HG03558 (cell line): Measurements from ENCODE around the gene EML5.
"Not testable (repeated sequence)": the region's sequence is repeated elsewhere in the genome, so short reads cannot be mapped to it uniquely, and the experiment has no call there.

Experiments used
- ATAC-seq: cut with Tn5 transposase; IDR thresholded peaks from one replicate; pipeline ENCODE4 v1.9.1; 2021; ENCODE audit warnings: moderate number of reproducible peaks; ENCODE audit not compliant: unreplicated experiment; ENCODE audit errors: extremely low read depth

Gene EML5

DNA sequence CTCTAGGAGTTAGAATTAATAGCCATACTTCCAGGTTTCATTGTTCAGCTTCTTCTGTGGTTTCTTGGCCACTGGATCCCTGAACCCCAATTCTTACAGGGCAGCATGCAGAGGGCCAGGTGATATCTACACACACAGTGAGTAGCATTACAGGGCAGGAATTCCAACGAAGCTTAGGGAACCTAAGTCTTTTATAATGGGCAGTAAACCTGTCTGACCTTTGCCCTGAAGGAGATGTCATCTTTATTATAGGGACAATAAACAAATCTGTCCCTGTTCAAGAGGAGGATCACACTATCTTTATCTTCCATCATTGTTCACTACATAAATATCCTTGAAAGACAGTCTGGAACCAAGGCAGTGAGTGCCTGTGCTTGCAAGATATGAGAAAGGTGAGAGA, 11.7 kb upstream of the EML5 start:
- ATAC-seq: no peak

DNA sequence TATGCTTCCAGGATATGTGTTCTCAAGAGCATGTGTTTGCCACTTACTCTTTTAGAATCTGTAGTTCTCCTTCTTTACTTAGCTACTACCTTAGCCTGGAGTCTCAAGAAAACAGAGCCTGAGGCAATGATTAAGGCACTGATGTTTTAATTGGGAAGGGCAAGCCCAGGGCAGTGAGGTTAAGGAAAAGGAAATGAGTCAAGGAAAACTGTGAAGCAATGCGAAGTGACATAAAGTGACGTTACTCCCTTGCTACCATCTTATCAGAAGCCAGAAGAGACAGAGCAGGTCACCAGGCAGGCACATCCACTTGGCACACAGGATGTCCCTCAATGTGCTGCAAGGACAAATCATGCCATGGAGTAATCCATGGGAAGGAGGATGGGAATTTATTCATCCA, 11.3 kb upstream of the EML5 start:
- no peak for ATAC-seq

DNA sequence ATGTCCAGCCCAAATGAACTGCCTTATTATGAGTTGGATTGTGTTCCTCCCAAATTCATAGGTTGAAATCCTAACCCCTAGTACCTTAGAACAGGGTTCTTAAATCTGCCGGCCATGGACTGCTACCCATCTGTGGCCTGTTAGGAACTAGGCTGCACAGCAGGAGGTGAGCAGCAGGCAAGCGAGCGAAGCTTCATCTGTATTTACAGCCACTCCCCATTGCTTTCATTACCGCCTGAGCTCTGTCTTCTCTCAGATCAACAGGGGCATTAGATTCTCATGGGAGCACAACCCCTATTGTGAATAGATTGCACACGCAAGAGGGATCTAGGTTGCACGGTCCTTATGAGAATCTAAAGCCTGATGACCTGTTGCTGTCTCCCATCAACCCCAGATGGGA, 9.8 kb upstream of the EML5 start:
- no peak for ATAC-seq

DNA sequence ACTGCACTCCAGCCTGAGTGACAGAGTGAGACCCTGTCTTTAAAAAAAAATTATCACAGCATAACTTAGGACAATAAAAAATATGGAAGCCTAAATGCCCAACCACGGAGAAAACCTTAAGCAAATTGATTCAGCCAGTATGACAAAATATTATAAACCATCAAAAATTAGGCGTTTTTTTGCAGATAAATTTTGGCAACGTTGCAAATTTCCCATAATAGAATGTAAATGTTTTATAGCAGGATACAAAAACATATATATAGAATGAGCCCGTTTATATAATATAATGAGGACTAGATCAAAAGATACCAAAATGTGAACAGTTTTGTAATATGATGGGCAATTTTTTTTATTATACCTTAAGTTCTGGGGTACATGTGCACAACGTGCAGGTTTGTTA, 6.8 kb upstream of the EML5 start:
- no peak for ATAC-seq

DNA sequence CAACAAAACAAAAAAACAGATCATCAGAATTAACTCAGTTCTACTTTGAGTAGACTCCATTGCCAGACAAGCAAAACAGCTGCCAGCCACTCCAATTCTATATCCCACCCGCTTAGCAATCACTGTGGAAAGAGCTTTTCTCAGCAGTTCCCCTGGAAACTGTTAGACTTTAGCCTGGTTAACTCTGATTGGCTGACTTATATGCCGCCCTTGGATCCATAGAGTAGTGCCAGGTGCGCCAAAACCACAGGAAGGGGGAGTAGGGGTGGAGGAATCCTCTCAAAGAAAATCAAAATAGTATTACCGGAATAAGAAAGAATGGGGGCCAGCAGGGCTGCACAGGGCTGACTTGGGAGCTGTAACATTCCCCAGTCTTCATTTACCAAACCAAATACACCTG, 5.4 kb upstream of the EML5 start:
- no peak for ATAC-seq

DNA sequence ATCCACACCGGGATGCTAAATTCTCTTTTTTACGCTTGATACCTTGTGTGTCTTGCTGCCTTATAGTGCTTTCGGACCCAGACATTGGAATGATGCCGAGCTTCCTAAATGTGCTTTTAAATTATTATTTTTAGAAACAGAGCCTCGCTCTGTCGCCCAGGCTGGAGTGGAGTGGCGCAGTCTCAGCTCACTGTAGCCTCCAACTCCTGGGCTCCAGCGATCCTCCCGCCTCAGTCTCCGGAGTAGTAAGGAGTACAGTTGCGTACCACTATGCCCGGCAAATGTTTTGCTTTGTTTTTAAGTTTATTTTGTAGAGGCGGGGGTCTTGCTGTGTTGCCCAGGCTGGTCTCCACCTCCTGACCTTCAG, 489 bp upstream of the EML5 start:
- ATAC-seq: no peak

DNA sequence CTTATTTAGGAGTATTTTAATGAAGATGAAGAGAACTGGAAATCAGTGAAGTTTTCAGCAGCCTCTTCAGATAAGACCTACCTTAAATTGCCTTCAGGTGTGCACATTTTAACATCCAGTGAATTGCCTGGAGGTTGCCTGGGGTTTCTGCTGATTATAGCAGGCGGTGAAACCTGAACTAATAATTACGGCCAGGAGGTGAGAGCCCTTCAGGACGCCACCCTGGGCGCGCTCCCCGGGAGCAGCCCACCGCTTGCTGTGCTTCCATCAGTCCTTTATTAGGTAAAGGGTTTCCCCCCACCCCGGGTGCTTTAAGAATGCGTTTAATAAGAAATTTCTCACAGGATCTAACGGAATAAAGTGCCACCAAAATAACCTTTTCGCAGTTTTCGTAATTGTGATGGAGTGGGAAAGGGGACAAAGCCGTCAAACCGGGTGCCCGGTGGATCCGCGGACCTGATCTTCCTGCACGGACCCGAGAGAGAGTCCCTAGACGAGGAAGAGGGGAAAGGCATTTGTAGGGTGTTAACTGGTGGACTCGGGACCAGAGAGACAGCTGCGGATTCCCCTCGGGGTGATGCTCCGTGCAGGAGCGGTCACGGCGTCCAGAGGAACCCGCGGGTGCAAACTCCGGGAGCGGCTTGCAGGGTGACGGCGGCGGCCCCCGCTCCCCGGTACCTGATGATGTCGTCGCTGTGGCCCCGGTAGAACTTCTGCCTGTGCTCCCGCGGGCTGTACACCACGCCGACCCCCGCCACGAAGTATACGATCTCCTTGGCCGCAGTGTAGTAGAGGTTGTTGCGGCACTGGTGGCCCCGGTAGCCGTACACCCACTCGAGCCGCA, 902 bp downstream of the EML5 start:
- ATAC-seq: no peak

DNA sequence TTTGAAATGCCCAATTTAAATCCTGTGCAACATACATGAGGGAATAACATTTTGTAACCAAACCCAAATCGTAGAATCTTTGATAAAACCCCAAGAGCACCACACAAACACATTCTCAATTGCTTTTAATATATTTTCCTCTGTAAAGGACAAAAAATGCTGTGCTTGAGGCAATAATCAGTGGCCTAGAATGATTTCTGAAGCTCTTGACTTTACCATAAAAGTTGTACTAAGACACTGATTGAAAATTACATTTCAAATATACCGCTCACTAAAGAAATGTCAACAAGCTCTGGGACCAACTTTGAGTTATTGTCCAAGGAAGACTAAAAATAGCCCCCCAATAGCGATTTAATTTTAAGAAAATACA, 1.5 kb downstream of the EML5 start:
- ATAC-seq: no peak

DNA sequence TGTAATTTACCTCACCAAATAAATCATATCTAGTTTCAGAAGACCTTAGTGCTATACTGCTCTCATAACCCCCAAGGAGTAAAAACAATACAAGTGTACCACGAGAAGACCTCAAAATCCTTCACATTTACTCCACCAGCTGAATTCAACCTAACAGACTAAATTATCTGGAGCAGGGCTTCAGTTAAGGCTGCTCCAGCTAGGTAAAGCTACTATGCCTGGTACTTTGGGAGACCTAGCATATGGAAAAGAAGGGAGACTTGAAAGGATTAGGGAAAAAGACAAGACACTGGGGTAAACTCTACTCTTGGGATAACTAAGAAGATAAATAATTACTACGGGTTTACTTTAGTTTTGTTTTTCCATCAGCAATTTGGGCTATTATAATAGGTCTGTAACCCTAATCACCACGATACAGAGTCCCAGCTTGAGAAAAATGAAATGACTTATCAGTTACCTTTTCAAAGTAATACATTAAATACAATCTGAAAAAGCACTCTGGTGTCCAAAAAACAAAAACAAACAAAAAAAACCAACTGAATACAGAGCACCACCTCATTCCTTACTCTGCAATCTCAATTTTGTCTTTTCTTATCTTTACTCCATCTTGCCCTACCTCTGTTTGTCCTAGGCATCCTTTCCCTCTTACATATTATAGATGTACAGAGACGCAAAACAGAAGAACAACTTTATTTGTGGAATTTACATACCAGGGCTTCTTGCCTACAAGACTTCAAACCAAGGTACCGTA, 2.1 kb downstream of the EML5 start:
- ATAC-seq: no peak

DNA sequence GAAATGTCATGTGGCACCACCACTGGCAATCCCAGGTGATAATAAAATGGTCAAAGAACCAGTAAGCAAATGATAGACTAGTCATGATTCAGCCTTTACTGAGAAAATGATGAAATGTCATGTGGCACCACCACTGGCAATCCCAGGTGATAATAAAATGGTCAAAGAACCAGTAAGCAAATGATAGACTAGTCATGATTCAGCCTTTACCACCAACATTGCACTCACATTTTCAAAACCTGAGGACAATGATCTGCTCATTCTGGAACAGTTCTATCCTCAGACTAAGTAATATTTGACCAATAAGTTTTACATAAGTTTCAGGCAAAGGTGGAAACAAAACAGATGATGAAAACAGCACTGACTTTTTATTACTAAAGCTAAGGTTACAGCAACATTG, 3.2 kb downstream of the EML5 start:
- ATAC-seq: not testable (repeated sequence)

DNA sequence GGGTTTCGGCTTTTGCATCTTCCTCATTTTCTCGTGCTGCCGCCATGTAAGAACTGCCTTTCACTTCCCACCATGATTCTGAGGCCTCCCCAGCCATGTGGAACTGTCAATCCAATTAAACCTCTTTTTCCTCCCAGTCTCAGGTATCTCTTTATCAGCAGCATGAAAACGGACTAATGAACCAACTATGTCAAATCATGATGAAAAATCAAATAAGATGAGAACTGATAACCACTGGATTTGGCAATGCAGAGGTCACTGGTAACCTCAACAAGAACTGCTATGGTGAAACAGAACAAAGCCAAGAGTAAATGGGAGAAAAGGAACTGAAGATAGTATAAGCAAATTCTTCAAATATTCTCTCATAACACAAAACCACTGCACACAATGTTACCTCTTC, 6.0 kb downstream of the EML5 start:
- no peak for ATAC-seq

DNA sequence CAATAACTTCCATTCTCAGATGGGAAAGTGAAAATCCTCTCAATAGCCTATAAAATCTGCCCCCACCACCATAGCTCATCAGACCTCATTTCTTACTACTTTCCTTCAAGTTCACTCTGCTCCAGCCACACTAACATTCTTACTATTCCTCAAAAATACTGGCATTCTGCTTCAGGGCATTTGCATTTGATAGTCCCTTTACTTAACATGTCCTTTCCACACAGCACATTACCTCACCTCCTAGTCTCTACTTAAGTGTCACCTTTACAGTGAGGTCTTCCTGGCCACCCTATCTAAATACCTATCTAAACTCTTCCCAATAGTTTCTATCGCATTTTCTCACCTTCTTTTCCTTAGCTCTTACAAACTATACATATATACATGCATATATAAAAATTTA, 6.8 kb downstream of the EML5 start:
- ATAC-seq: no peak

DNA sequence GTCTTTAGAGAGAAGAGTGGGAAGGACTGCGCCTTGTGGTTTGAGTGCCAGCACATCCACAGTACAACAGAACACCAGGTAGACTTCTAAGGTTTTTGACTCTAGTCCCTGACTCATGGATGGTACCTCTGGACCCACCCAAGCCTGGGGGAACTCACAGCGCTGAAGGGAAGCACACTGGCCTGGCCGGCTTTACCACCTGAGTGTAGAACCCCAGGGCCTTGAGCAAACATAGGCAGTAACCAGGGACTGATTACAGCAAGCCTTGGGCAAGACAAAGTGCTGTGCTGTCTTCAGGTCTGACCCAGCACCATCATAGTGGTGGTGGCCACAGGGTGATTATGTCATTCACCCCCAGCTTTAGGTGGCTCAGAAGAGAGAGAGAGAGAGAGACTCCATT, 17.2 kb downstream of the EML5 start:
- ATAC-seq: no peak

DNA sequence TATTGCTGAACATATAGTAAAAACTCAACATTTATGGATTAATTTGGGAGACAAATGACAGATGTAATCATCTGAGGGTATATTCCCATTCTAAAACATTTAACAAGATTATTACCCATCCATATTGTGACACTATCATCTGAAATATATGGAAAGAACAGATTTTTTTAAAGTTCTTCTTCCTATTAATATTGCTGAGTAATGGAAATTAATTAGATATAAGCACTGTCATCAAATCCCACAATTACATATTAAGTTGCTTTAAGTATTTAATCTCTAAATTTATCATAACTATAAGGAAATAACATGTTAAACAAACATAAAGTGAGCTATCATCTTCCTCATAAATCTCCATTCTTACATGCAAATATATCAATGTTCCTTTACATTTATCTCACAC, 22.0 kb downstream of the EML5 start:
- no peak for ATAC-seq

DNA sequence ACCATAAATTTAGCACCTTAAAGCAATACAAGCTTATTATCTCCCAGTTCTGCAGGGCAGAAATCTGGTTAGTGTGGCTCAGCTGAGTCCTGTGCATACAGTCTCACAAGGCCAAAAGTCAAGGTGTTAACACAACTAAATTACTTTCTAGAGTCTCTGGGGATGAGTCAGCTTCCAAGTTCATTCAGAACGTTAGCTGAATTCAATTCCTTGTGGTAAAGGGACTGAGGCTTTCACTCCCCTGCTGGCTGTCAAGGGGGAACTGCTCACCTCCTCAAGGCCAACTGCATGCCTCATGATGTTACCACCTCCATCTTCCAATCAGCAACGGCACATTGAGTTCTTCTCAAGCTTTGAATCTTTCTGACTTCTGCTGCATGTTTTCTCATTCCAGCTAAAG, 27.6 kb downstream of the EML5 start:
- no peak for ATAC-seq

DNA sequence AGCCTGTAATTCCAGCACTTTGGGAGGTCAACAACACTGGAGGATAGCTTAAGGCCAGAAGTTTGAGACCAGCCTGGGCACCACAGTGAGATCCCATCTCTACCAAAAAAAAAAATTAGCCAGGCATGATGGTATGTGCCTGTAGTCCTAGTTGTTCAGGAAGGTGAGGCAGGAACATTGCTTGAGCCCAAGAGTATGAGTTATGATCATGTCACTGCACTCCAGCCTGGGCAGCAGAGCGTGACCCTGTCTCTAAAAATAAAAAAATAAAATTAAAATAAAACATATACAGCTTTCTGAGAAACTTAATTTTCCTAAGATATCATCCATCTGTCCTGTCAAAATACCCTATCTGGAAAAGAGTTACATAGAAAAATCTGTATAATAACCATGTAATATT, 38.9 kb downstream of the EML5 start:
- no peak for ATAC-seq

DNA sequence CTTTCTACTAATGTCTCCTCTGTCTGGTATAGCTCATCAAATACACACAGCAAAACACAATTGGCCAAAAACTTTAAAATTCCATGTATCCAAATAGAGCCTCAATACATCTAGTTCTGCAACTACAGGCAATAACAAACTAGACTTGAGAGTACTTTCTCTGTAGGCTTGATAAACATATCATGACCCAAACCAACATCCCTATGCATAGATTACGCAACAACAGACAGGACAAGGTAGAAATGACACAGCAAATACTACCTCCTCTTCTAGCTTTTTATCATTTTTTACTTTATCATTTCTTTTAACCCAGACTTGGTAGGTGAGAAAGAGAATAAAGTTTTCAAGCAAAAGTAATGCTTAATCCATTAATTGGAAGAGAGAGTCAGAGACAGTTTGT, 41.8 kb downstream of the EML5 start:
- no peak for ATAC-seq

DNA sequence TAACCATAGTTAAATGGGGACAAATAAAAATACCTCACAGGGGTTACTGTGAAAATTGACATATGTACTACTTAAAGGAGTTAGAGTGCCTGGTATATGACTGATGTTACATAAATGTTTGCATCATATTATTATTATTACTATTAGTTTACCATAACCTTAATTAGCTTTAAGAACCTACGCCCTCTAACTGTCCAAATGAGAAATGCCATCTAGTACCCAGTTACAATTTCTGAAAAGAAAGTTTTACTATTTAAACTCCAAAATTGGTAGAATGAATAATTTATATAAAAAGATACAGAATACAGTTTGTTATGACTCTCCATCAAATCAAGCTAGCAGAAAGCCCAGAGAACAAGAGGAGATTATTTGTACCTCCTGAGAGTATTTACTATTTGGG, 42.3 kb downstream of the EML5 start:
- no peak for ATAC-seq

DNA sequence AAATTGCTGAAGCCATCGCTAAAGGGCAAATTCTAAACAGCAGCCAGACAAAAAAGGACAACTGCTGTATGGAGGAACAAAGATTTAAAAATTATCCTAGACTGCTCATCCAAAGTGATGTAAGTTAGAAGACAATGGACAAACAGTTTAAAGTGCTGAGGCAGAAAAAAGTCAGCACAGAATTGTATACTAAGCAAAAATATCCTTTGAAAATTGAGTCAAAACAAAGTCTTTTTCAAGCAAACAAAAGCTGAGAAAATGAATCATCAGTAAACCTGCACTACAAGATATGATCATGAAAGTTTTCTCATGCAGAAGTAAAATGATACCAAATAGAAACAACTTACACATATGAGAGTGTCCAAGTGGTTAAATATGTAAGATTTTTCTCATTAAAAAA, 43.6 kb downstream of the EML5 start:
- ATAC-seq: no peak

DNA sequence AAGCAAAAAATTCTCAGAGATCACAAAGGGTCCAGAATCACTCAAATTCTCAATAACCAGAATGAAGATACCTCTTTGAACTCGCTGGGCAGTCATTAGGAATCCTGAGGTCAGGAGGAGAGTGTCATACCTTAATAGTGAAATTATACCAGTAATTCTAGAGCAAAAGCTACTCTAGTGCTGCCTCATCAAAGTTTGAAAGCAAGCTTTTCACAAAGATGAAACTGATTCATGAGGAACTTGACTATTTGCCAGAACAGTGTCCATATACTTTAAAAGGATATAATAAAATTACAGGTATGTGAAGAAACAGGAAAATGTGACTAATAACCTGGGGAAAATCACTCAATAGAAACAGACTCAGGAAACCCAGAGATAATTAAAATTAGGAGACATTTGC, 44.5 kb downstream of the EML5 start:
- ATAC-seq: no peak

DNA sequence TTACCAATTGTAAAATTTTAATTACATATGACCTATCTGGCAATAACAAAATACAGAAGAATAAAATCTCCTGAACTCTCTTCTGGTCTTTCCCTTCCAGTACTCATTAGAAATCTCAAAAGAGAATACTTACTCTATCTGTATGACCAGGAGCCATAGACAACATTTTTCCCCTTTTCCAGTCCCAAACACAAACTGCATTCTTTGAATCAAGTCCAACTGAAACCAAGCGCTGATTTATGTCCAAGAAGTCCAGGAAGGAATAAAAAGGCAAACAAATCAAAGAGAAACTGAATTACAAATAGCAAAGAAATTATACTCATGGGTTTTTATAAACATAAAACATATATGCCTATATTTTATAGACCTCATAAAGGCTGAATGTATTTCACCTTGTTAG, 46.7 kb downstream of the EML5 start:
- ATAC-seq: no peak

DNA sequence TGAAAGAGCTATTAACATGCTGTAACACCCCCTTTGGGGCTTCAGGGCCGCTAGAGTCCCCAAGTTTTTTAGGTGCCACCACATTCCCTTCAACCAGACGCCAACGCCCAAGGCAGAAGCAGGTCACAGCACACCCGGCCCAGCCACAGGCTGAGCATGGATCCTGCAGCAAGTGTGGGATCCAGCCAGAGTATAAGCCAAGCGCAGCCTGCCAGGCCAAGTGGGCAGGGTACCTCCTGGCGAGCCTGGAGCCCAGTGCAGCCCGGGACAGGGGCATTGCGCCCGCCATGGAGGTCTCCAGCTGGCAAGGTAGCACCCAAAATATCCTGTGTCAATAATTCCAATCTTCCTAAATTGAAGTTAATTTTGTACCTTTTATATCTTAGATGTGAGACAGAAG, 55.5 kb downstream of the EML5 start:
- no peak for ATAC-seq
